ENCODE results near the gene RUVBL1.

DNA sequence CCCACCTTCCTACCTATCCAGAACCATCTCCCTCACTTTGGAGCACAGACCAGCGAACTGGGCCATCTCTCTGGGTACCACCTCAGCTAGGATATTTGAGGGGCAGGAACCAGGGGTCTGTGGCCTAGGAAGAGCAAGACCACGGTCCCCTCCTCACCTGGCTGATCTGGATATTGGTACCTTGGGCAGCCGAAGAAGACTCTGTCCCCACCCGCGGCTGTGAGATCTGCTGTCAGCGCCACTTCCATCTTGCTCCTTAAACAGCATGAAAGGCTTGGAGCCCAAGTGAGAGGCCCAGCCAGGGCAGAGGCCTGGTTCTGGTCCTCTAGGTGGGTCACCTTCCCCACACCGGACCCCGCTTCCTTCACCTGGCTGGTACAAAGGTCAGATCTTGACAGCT lies 44.7 kb downstream of the RUVBL1 start:
- TF ChIP-seq, protein P1, sequence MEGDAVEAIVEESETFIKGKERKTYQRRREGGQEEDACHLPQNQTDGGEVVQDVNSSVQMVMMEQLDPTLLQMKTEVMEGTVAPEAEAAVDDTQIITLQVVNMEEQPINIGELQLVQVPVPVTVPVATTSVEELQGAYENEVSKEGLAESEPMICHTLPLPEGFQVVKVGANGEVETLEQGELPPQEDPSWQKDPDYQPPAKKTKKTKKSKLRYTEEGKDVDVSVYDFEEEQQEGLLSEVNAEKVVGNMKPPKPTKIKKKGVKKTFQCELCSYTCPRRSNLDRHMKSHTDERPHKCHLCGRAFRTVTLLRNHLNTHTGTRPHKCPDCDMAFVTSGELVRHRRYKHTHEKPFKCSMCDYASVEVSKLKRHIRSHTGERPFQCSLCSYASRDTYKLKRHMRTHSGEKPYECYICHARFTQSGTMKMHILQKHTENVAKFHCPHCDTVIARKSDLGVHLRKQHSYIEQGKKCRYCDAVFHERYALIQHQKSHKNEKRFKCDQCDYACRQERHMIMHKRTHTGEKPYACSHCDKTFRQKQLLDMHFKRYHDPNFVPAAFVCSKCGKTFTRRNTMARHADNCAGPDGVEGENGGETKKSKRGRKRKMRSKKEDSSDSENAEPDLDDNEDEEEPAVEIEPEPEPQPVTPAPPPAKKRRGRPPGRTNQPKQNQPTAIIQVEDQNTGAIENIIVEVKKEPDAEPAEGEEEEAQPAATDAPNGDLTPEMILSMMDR (conservative IDR thresholded peaks at IDR 0.05): no peak
- TF ChIP-seq EZH2 (IDR thresholded peaks at IDR 0.05; ENCODE audit: low read depth): no peak
